Measurements from ENCODE around the gene MARCHF4. TPM values are rescaled to one million over a fixed set of nuclear protein-coding genes. Genes with fewer than 3 reads are reported as not detected.

MARCHF4 gene
- total and polyA plus RNA-seq, 2 donors (not counting 3 experiments of a cell fraction or from before 2014, with no cell fraction given), result 11.7 to 21.5 TPM

DNA sequence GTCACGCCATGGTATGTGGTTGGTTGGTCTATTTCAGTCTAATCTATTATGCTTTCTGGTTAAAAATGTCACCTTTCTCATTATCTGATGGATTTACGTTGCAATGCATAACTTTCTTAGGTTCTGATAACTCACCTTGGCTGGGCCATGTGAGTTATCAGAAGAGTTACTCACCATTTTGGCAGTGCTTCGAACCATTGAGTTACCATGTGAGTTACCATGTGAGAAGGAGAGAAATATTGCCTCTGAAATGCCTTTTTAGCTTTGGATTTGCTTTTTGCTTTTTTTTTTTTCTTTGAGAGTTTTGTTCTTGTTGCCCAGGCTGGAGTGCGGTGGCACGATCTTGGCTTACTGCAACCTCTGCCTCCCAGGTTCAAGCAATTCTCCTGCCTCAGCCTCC lies 41.6 kb upstream of the MARCHF4 start:
- H3K27ac ChIP-seq (ENCODE audit: insufficient read depth, low read depth, low read length), result no peak overlapping the region
- TF ChIP-seq JUN (IDR thresholded peaks at IDR 0.05; ENCODE audit: borderline replicate concordance, insufficient read depth, insufficient read length, low read depth) (no peak), POLR2A (IDR thresholded peaks at IDR 0.05; ENCODE audit: low read depth, low read length) (no peak), GATA2 (IDR thresholded peaks at IDR 0.05; ENCODE audit: insufficient read depth, insufficient read length, low read depth, low read length) (no peak), POLR2AphosphoS5 (IDR thresholded peaks at IDR 0.05; ENCODE audit: insufficient read depth, low read depth, low read length) (no peak), FOS (IDR thresholded peaks at IDR 0.05; ENCODE audit: borderline replicate concordance, insufficient read depth, low read length) (no peak), MYC (IDR thresholded peaks at IDR 0.05; ENCODE audit: low read depth, low read length) (no peak), EZH2 (IDR thresholded peaks at IDR 0.05; ENCODE audit: borderline replicate concordance, low read depth, low read length, severe bottlenecking) (no peak)
- TF ChIP-seq, protein P1, sequence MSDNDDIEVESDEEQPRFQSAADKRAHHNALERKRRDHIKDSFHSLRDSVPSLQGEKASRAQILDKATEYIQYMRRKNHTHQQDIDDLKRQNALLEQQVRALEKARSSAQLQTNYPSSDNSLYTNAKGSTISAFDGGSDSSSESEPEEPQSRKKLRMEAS (IDR thresholded peaks at IDR 0.05; ENCODE audit: insufficient read depth, insufficient read length), result no peak
- TF ChIP-seq, protein P2, sequence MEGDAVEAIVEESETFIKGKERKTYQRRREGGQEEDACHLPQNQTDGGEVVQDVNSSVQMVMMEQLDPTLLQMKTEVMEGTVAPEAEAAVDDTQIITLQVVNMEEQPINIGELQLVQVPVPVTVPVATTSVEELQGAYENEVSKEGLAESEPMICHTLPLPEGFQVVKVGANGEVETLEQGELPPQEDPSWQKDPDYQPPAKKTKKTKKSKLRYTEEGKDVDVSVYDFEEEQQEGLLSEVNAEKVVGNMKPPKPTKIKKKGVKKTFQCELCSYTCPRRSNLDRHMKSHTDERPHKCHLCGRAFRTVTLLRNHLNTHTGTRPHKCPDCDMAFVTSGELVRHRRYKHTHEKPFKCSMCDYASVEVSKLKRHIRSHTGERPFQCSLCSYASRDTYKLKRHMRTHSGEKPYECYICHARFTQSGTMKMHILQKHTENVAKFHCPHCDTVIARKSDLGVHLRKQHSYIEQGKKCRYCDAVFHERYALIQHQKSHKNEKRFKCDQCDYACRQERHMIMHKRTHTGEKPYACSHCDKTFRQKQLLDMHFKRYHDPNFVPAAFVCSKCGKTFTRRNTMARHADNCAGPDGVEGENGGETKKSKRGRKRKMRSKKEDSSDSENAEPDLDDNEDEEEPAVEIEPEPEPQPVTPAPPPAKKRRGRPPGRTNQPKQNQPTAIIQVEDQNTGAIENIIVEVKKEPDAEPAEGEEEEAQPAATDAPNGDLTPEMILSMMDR (IDR thresholded peaks at IDR 0.05; ENCODE audit: extremely low read depth in 1 of 2, insufficient read depth in 1 of 2, low read depth in 1 of 2, low read length in 2 of 2), result no peak
- peaks cover 4% of the 10 kb centered on the region for H3K4me1 ChIP-seq (ENCODE audit: control insufficient read depth, extremely low read depth, insufficient read depth, low read length)
- no TSS peak for BruUV-seq (replicated peaks)
- ChIA-PET POLR2A (no interaction called here), CTCF (no interaction called here)
- no peak overlapping the region for H3K4me3 ChIP-seq (replicated peaks in 1 of 3; ENCODE audit: insufficient read depth in 1 of 3, low read depth in 1 of 3, low read length in 3 of 3)
- dilution Hi-C loops (cut with MboI; ENCODE audit: extremely low pct_ligation_motif_present, low sequenced_read_pairs) (no loop called here), intact Hi-C loops (cut with micrococcal nuclease) (loop anchor here (2.0 to 5.0 kb wide), 2 partner anchors 197 to 267 kb away; no protein-coding TSS in a partner anchor)
- H3K9me3 ChIP-seq (replicated peaks; ENCODE audit: control insufficient read depth, insufficient read depth, low read length), result no peaks in the 10 kb centered on the region
- H3K27me3 ChIP-seq (ENCODE audit: control insufficient read depth in 2 of 2, insufficient read depth in 2 of 2, low read length in 2 of 2), result no peaks in the 10 kb centered on the region
- H3K9me1 ChIP-seq (replicated peaks; ENCODE audit: control insufficient read depth, extremely low read depth, insufficient read depth, low read length), result no peaks in the 10 kb centered on the region
- DNase-seq (ENCODE audit: low read depth, low spot score), result no peak
- no peak overlapping the region for H3K4me2 ChIP-seq (ENCODE audit: insufficient read depth, low read length)
- no peak overlapping the region for H2AFZ ChIP-seq (ENCODE audit: low read depth, low read length)
- peaks cover 0 to 8% of the 10 kb centered on the region in 2 experiments for H3K36me3 ChIP-seq (ENCODE audit: control insufficient read depth in 2 of 2, extremely low read depth in 1 of 2, insufficient read depth in 2 of 2, low read length in 2 of 2)
- no peaks in the 10 kb centered on the region for H4K20me1 ChIP-seq (replicated peaks; ENCODE audit: control insufficient read depth, extremely low read depth, insufficient read depth, low read length)
- peaks cover 2% of the 10 kb centered on the region for H3K79me2 ChIP-seq (ENCODE audit: control insufficient read depth, insufficient read depth, low read length)
- H3K9ac ChIP-seq (replicated peaks; ENCODE audit: extremely low read depth, insufficient read depth, low read length), result no peak overlapping the region
- no peak for FAIRE-seq

All from endothelial cell of umbilical vein (primary cell).